ENCODE results near the gene RHBDF1. TPM values are rescaled to one million over a fixed set of nuclear protein-coding genes. Genes with fewer than 3 reads are reported as not detected.

The RHBDF1 gene
- total RNA-seq, 1 donor from 2014 or later = 86.9 TPM

GRCh38 chr16:63466-63865 lies 9.0 kb downstream of the RHBDF1 start:
- H3K27me3 ChIP-seq = no peaks in the 10 kb centered on the region
- H3K4me3 ChIP-seq = no peak overlapping the region
- no peak overlapping the region for H3K27ac ChIP-seq
- TF ChIP-seq POLR2AphosphoS5 (IDR thresholded peaks at IDR 0.05; ENCODE audit: insufficient read depth in 1 of 2, low read depth in 1 of 2) (no peak), CTCF (IDR thresholded peaks at IDR 0.05) (no peak), POLR2A (IDR thresholded peaks at IDR 0.05) (no peak)
- intact Hi-C loops (cut with DNase I) = no loop called here
- no peaks in the 10 kb centered on the region for H3K9me3 ChIP-seq
- no peak for DNase-seq (ENCODE audit: extremely low spot score in 2 of 2)
- peaks cover 0 to 64% of the 10 kb centered on the region in 2 donors for H3K36me3 ChIP-seq
- peaks cover 32% of the 10 kb centered on the region for H3K4me1 ChIP-seq

- intact Hi-C loops (cut with DNase I) = no loop called here
- Histone ChIP-seq H3K4me1 (peaks cover 28% of the 10 kb centered on the region), H3K4me3 (no peak overlapping the region), H3K9me3 (no peaks in the 10 kb centered on the region), H3K27ac (no peak overlapping the region), H3K36me3 (peaks cover 0 to 68% of the 10 kb centered on the region in 2 donors), H3K27me3 (no peaks in the 10 kb centered on the region)
- TF ChIP-seq POLR2AphosphoS5 (IDR thresholded peaks at IDR 0.05; ENCODE audit: insufficient read depth in 1 of 2, low read depth in 1 of 2) (no peak), POLR2A (IDR thresholded peaks at IDR 0.05) (no peak), CTCF (IDR thresholded peaks at IDR 0.05) (no peak)
- no peak for DNase-seq (ENCODE audit: extremely low spot score in 2 of 2)
Observed at GRCh38 chr16:62968-63391, 9.5 kb downstream of the RHBDF1 start.

- TF ChIP-seq POLR2AphosphoS5 (IDR thresholded peaks at IDR 0.05; ENCODE audit: insufficient read depth in 1 of 2, low read depth in 1 of 2) = no peak
- TF ChIP-seq CTCF (IDR thresholded peaks at IDR 0.05) = no peak
- TF ChIP-seq POLR2A (IDR thresholded peaks at IDR 0.05) = no peak
- Histone ChIP-seq H3K9me3 (no peaks in the 10 kb centered on the region), H3K4me1 (peaks cover 22% of the 10 kb centered on the region), H3K27me3 (no peaks in the 10 kb centered on the region), H3K36me3 (peaks cover 0 to 74% of the 10 kb centered on the region in 2 donors), H3K4me3 (no peak overlapping the region), H3K27ac (no peak overlapping the region)
- no peak for DNase-seq (ENCODE audit: extremely low spot score in 2 of 2)
- intact Hi-C loops (cut with DNase I) = no loop called here
Observed at GRCh38 chr16:62283-62967, 10.0 kb downstream of the RHBDF1 start.

- no peak for DNase-seq (ENCODE audit: extremely low spot score in 2 of 2)
- Histone ChIP-seq H3K4me3 (no peak overlapping the region), H3K36me3 (peaks cover 0 to 79% of the 10 kb centered on the region in 2 donors), H3K9me3 (no peaks in the 10 kb centered on the region), H3K4me1 (peaks cover 17% of the 10 kb centered on the region), H3K27ac (no peak overlapping the region), H3K27me3 (no peaks in the 10 kb centered on the region)
- no peak for TF ChIP-seq CTCF (IDR thresholded peaks at IDR 0.05)
- no peak for TF ChIP-seq POLR2A (IDR thresholded peaks at IDR 0.05)
- no peak for TF ChIP-seq POLR2AphosphoS5 (IDR thresholded peaks at IDR 0.05; ENCODE audit: insufficient read depth in 1 of 2, low read depth in 1 of 2)
- intact Hi-C loops (cut with DNase I) = no loop called here
Observed at GRCh38 chr16:61879-62281, 10.6 kb downstream of the RHBDF1 start.
